HuH-7.5 (cell line): Measurements from ENCODE around the gene VWA3B.

Experiments used
- DNase-seq: peaks from one replicate; pipeline ENCODE4 v3.0.0; 2011; ENCODE audit warnings: low spot score

The VWA3B gene

GRCh38 chr2:98335271-98335670, 248.3 kb downstream of the VWA3B start:
- no peak for DNase-seq

GRCh38 chr2:98341241-98341640, 254.3 kb downstream of the VWA3B start:
- no peak for DNase-seq

GRCh38 chr2:98343285-98343684, 256.3 kb downstream of the VWA3B start:
- no peak for DNase-seq

GRCh38 chr2:98346311-98347236, 259.6 kb downstream of the VWA3B start, which contains the start of gene CNGA3:
Gene CNGA3 (plus strand): TSS chr2:98346456. CDS start chr2:98369976, 23,520 bp downstream.
- DNase-seq = no peak

- DNase-seq = no peak
Observed at GRCh38 chr2:98347298-98348065, 260.5 kb downstream of the VWA3B start.

GRCh38 chr2:98348066-98348561, 261.1 kb downstream of the VWA3B start:
- DNase-seq = no peak

- DNase-seq = no peak
Observed at GRCh38 chr2:98350411-98350810, 263.4 kb downstream of the VWA3B start.

- no peak for DNase-seq
Observed at GRCh38 chr2:98355881-98356280, 268.9 kb downstream of the VWA3B start.

GRCh38 chr2:98356729-98357128, 269.8 kb downstream of the VWA3B start:
- no peak for DNase-seq

GRCh38 chr2:98357849-98358248, 270.9 kb downstream of the VWA3B start:
- no peak for DNase-seq

GRCh38 chr2:98359986-98360385, 273.0 kb downstream of the VWA3B start:
- DNase-seq = no peak
